NCI-H345 treated with DMSO at 0.1 percent for 48 hours (cell line): Measurements from ENCODE around the gene HSD17B4.
"Not testable (repeated sequence)": the region's sequence is repeated elsewhere in the genome, so short reads cannot be mapped to it uniquely, and the experiment has no call there.

Experiments used
- DNase-seq: peaks from one replicate; lab custom pipeline; 2025; ENCODE audit not compliant: unreplicated experiment; lab: John Stamatoyannopoulos, UW

The HSD17B4 gene, protein sequence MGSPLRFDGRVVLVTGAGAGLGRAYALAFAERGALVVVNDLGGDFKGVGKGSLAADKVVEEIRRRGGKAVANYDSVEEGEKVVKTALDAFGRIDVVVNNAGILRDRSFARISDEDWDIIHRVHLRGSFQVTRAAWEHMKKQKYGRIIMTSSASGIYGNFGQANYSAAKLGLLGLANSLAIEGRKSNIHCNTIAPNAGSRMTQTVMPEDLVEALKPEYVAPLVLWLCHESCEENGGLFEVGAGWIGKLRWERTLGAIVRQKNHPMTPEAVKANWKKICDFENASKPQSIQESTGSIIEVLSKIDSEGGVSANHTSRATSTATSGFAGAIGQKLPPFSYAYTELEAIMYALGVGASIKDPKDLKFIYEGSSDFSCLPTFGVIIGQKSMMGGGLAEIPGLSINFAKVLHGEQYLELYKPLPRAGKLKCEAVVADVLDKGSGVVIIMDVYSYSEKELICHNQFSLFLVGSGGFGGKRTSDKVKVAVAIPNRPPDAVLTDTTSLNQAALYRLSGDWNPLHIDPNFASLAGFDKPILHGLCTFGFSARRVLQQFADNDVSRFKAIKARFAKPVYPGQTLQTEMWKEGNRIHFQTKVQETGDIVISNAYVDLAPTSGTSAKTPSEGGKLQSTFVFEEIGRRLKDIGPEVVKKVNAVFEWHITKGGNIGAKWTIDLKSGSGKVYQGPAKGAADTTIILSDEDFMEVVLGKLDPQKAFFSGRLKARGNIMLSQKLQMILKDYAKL

DNA sequence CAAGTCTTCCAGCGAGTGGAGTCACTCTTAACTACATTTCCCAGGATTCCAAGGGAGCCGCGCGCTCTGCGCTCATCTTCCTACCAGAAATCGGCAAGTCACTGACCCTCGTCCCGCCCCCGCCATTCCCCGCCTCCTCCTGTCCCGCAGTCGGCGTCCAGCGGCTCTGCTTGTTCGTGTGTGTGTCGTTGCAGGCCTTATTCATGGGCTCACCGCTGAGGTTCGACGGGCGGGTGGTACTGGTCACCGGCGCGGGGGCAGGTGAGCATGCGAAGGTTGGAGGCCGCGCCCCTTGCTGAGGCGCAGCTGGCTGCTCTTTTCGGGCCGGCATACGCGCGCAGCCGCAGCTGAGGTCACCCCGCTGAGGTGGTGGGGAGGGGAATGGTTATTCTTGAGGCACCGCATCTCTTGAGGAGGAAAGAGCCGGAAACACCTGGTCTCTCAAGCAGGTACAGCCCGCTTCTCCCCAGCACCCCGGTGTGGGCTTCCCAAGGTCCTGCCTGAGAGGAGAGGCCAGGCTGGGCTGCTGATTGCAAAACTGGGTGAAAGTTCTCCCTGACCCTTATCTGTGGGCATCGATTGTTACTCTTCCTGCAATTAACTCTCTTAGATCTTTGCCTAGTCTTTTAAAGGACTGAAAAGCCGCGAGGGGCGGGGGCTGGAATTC lies at the start of gene HSD17B4:
Gene HSD17B4, plus strand, starts transcription at position 125 of the 667 bp plus-strand sequence. Its CDS starts 79 bp downstream, at position 204.
- DNase-seq, result peak; percentile 62

DNA sequence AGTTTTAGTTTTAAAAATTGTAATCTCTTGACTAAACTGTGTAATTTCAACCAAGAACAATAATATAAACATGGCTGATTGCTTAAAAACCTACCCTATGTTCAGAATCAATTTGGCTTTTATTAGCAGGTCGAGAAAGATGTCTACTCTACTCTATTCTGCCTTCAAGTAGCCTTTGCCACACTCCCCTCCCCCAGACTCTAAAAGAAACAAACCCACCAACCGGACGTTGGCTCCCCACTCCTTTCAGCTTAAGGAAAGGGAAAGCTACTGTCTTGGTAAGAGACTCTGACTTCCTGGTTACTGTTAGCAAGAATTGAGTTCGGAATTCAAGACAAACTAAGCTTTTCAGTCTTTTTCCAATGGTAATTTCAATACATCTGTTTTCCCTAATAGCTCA lies 49.7 kb upstream of the HSD17B4 start:
- no peak for DNase-seq

DNA sequence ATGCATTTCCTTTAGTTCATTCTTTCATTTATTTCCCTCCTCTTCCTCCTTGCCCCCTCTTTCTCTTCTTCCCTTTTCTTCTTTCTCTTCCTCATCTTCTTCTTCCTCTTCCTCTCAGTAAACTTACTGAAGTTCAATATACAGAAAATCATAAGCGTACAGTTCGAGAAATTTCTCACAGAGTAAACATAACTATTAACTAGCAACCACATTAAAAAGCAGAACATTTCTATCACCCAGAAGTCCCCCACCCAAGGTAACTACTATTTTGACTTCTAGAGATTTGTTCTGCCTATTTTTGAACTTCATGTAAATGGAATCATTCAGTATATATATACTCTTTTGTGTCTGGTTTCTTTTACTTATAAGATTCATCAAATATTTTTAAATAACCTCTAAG lies 48.3 kb upstream of the HSD17B4 start:
- DNase-seq, result no peak

DNA sequence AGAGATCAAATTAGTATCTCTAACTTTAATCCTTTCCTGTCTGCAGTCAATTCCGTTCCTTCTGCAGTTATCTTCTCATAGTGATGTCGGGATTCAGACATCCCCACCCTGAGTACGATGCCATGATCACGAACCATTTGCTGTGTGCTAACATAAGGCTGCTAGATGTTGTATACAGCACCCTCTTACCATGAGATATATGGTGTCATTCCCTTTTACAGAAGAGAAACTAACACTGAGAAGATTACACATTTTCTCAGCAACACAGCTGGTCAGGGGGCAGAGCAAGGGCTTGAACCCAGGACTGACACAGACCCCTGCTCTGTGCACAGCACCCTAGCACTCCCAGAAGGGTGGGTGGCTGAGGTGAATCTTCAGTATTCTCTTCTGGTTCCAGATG lies 46.9 kb upstream of the HSD17B4 start:
- no peak for DNase-seq

DNA sequence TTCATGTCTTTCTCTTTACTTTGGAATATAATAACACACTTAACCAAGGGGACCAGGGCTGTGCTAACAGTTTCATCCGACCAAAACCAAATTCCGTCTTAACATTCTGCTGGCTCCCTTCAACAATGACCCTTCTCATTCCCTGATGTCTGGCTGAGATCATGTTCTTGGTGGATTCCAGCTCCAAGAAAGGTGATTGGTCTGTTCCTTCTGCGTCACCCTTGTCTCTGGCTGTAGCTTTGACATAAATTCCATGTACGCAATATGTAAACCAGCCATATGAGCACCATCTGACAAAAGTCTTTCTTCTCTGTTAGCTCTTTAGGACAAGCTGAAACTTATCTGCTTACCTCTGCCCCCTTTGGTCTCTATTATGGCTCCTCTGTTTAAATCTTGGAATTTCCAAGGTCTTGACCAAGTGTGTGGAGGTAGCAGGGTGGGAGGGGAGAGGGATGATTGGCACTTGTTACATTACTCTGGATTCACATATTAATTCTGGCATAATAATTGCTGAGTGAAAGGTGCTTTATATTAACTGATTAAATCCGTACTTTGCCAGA lies 45.7 kb upstream of the HSD17B4 start:
- DNase-seq, result no peak

DNA sequence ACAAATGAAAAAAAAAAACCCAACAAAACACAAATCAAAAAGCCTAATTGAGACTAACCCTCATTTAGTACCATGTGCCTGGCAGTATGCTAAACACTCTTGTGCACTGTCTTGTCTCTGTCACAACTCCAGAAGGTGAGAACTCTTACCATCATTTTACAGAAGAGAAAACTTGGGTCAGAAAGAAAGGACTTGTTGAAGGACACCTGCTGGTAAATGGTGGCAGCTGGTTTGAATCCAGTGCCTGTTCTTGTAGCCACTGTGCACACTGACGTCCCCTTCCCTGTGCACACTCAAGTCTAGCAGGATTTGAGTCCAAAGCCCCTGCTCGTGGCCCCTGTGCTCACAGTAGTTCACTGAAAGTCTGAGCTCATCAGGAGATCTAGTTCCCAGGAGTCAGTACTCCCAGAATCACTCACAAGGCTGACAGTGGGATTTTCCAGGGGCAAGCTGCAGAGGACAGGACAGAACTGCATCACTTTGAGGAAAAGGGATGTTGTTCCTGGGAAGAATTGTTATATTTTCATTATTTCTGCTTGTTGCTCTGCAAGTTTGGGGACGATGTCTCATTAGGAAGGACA lies 43.0 kb upstream of the HSD17B4 start:
- DNase-seq, result no peak

DNA sequence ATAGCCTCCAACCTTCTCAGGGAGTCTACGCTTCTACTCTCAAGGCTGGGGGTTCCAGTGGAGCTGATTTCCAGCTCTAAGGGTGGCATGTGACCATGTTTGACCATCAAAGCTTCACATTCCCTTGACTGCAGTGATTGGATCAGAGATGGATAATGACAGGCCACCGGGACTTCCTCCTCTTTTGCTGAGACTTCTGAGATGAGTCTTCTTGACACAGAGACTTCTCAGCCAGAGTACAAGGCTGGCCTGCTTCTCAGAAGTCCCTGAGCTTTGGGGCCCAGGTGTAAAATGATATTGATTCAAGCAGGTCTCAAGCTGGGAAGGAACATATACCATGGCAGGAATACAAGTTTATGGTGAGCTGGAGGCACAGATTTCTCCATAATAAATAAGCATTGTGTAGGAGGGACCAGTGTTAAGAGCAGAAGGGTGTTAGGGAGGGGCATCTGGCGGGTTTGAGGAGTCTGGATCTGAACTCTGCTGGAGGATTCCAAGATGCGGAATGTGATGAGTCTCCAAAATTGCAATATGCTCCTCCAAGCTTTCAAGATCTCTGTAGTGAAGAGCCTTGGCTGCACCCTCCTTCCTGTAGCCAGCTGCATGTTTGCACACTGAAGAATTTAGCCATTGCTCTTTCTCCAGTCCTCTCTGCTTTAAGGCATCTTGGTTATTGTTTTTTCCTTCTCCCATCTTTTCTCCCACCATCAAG lies 41.7 kb upstream of the HSD17B4 start:
- DNase-seq, result no peak

DNA sequence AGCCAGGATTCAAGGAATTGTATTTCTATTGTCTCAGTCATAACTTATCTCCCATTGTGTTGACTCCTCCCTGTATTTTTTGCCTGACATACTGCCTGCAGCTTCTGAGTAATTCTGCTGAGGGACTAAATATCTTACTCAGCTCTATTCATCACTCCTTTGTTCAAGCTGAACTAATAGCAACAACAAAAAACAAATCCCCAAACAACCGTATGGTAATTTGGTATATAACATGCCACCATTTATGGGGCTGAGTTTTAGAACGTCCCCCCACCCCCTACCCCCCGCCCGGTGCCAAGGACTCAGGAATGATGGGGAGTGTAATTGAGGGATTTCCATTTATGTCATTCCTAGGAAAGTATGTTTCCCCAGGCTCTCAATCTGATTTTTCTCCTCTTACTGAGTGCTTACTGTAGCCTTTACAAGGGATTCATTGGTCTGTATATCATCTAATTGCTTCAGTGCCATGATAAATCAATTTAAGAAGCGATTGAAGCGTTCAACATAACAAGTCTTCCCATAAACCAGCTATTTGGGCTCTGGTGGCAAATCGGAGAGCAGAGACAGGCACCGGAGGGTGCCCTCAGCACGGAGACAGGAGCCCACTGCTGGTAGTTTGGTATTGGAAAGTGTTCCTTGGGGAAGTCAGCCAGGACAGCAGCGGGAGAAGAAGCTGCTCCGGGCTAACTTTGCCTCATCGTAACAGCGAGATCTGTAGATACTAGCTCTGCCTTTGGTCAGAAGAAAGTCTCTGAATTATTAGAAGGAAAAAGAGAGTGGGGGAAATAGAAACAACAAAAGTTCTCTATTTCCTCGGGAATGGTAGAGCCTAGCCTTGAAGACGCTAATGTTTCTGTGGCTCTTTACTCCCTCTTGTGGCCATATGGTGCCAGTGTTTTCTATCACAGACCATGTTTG lies 40.7 kb upstream of the HSD17B4 start:
- peak; percentile 54 for DNase-seq

DNA sequence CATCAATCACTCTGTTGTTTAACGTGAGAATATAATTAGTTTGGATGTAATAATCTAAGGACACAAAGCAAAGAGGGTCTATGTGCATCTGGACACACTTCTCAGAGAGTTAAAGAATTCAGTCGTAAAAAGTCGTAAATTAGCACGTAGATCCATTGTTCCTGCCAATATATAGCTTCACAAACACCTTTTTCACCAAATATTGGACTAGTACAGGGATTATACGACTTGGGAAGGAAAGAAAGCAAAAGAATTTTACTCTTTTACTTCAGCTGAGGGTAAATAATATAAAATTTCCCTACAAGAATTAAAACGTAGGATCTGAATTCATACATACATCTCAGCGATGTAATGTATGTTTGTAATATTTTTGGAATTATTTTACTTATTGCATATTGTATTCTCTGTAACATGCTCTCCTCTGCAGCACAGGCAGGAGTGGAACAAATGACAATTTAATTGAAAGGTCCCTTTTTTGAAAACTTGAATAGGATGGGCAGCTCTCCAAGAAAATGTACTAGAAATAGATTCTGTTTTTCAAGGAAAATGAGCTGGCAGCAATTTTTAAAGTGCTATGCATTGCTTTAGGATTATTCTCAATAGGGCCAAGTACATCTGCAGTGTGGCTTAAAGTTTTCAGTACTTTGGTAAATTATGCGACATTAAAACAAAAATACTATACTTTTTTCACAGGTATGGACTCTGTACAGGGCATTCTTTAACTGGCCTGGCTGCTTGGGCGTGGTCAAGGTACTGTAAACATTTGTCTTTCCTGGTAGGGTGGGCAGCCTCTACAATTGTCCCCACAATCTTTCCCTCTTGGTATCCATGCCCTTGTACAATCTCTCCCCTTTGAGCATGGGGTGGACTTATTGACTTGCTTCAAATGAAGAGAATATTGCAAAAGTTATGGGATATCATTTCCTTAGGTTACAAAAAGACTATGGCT lies 39.7 kb upstream of the HSD17B4 start:
- DNase-seq, result no peak

DNA sequence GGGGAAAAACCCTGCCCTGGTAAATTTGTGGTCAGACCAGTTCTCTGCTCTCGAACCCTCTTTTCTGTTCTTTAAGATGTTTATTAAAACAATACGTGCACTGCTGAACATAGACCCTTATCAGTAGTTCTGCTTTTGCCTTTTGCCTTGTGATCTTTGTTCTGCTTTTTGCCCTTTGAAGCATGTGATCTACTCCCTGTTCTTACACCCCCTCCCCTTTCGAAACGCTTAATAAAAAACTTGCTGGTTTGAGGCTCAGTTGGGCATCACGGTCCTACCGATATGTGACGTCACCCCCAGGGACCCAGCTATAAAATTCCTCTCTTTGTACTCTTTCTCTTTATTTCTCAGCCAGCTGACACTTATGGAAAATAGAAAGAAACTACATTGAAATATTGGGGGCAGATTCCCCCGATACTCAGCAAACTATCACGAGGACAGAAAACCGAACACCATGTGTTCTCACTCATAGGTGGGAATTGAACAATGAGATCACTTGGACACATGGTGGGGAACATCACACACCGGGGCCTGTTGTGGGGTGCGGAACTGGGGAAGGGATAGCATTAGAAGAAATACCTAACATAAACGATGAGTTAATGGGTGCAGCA lies 38.1 kb upstream of the HSD17B4 start:
- not testable (repeated sequence) for DNase-seq

DNA sequence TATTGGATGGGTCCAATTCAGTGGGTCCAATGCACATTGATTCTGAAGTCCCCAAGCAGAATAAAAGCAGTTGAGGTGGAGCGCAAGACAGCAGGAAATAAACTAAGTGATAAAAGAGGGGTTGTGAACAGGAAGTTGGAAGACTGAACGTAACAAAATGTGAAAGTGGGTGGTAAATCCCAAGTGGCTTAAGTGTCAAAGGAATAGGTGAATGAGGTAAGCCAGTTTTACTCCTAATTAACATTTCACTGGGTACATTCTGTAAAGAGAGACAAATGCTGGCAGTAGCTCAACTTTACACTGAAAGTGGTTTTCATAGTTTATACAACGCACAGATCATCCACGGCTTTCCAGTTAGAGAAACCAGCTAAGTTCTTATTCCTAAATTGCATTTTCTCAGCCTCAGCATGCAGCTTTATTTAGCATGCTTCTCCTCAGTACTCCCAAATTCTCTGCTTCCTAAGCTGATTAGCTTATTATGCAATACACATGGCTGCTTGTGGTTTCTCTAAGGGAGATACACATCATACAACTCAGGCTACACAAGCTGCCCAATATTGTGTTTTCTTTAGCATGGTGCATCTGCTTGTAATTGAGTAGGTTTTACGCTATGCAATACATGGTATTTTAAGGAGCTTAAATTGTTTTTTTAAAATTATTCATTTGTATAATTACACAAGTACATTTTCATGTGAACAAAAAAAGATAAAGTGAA lies 34.2 kb upstream of the HSD17B4 start:
- no peak for DNase-seq

DNA sequence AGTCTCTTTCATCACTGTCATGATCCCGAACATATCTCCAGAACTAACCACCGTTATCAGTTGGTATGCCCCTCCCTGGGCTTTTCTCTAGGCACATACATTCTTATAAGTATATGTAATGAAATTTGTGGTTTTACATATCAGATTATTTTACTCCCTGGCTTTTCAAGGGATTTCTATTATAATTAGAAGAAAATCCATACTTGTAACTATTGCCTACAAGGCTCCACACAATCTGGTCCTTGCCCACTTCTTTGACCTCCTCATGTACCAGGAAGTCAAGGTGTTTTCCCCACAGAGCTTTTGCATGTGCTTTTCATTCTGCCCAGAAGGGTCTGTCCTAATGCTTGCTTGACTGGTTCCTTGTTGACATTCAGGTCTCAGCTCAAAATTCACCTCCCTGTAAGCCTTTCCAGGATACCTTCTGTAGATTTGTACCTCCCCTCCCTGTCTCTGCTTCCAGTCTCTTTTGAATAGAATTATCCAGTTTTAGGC lies 33.6 kb upstream of the HSD17B4 start:
- DNase-seq, result no peak

DNA sequence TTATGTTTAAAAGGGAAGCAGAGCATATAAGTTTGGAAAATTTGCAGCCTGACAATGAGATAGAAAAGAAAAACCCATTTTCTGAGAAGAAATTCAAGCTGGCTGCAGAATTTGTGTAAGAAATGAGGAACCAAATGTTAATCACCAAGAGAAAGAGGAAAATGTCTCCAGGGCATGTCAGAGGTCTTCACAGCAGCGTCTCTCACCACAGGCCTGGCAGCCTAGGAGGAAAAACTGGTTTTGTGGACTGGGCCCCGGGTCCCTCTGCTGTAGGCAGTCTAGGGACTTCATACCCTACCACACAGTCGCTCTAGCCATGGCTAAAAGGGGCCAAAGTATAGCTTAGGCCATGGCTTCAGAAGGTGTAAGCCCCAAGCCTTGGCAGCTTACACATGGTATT lies 32.1 kb upstream of the HSD17B4 start:
- no peak for DNase-seq

DNA sequence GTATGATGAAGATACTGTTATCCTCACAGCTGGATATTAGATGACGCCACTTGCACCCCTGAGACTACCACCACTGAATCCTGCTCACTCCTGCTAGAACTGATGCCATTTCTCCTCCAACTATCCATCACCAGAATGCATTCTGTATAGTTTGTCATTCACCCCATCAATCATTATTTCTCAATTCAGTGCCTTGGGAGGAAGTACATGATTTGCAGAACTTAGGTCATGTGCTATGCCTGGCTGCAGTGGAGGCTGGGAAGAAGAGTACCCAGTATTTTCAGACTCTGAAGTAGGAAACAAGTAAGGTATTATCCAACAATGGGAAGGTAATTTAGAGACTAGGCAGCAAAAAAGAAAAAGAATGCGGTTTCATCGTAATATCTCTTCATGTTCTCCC lies 26.2 kb upstream of the HSD17B4 start:
- no peak for DNase-seq

DNA sequence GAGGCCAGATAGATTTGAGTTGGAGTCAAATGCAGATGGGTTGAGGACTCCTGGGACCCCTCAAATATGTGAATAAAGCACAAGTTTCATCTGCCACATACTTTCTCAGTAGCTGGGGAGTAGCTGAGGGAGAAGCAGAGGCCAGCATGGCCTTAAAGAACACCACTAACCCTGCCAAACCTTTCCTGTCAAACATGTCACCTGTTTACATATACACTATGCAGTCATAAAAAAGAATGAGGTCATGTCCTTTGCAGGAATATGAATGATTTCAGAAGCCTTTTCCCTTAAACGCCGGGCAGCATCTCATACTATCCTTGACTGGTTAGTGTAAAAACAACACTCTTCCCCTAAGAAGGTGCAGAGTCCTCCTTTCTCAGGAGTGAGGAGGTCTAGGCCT lies 25.2 kb upstream of the HSD17B4 start:
- no peak for DNase-seq

DNA sequence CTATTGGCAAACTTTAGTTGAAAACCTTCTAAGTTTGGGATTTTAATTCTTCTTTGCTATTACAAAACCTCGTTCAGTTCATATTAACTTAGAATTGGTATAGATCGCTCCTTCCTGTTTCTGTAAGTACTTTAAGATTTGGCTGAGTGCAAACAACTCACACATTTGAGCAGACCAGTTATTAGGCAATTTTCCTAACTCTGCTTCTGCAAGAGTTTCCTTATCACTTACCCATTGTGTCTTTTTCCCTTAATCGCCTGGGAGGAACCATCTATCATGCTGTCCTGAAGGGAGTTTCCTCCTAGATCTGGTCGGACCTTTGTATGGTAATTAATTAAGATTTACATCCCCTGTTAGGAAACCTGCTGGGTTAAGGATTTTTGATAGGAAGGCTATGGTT lies 24.7 kb upstream of the HSD17B4 start:
- not testable (repeated sequence) for DNase-seq

DNA sequence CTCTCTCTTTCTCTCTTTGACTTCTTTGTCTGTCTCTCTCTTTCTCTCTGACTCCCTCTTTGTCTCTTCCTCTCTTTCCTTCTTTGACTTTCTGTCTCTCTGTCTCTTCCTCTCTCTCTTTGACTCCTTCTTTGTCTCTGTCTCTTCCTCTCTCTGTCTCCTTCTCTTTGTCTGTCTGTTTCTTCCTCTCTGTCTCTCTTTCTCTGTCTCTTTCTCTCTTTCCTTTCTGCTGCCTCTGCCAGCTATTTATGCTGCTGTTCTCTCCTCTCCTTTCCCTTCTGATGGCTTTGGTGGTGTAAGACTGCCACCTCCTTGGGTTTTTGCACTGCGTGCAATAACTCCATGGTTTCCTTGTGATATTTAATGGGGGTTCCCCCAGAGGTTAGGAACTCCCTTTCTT lies 24.1 kb upstream of the HSD17B4 start:
- DNase-seq, result not testable (repeated sequence)
